Activated CD8-positive, alpha-beta memory T cell treated with anti-CD3 and anti-CD28 coated beads for 36 hours (primary cell): Measurements from ENCODE around the gene TIMM22. TPM values are rescaled to one million over a fixed set of nuclear protein-coding genes. Genes with fewer than 3 reads are reported as not detected.

Source experiments
- CTCF ChIA-PET: fragments of 350-600 bp; sonication (Branson Sonifier 250); formaldehyde crosslinking; loops from one replicate; lab custom pipeline; 2021; ENCODE audit warnings: antibody characterized with exemption; lab: Charles Lee
- POLR2A ChIA-PET: fragments of 350-600 bp; sonication (Branson Sonifier 250); formaldehyde crosslinking; loops from one replicate; lab custom pipeline; 2021; ENCODE audit warnings: antibody characterized with exemption; lab: Charles Lee
- total RNA-seq, 2 experiments: library from RNA; stranded (reverse); gene quantifications; one replicate each; pipeline ENCODE4 v1.2.3, GENCODE V29; 2021

TIMM22 gene
- total RNA-seq, 2 experiments from 2014 or later = 18.9 to 19.1 TPM

DNA sequence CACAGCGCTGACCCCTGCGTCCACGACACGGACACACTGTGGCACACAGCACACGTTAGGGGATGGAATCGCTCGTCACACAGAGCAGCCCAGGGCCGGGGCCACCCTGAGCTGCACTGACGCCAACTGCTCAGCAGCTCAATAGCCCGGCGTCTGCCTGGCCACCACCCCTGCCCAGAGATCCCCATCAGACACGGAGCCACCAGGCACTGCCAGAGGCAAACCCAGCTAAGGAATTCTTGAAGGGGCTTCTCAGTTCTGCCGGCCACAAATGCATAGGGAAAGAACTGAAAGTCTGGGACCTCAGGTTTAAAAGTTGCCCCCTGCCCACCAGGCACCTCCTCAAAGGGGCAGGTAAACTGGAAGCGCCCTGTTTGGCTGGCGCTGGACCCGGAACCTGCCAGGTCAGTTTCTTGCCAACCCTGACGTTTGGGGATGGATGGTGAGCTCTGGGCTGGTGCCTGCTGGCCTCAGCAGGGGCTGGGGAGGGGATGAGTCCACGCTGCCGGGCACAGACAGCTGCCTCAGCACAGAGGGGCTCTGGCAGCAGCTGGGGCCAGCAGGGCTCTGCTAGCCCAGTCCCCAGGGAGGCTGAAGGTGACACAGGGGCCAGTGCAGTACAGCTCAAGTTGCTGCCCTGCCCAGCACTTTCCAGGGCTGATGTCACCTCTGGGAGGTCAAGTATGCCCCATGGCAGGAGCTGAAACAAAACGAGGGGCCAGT lies 33.2 kb downstream of the TIMM22 start:
- ChIA-PET POLR2A (no interaction called here), CTCF (no interaction called here)

- POLR2A ChIA-PET = no interaction called here
- CTCF ChIA-PET = no interaction called here
Observed at GRCh38 chr17:1030684-1031532, 34.0 kb downstream of the TIMM22 start.

DNA sequence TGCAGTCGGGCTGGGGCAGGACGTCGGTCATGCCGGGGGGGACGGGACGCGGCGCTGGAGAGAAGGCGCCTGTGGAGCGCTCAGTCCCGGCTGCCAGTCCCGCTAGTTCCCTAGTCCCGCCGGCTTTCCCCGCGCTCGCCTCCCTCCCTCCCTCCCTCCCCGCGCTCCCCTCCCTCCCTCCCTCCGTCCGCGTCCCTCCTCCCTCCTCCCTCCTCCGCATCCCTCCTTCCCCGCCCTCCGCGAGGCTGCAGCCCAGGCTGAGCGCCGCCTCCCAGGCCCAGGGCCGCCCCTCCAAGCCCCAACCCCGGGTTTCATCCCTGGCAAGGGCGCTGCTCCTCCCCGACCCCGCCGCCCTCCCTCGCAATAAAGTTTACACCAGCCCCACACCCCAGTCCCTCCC lies 34.8 kb downstream of the TIMM22 start:
- CTCF ChIA-PET = no interaction called here
- POLR2A ChIA-PET = no interaction called here

GRCh38 chr17:1032391-1032790 lies 35.5 kb downstream of the TIMM22 start:
- ChIA-PET POLR2A (no interaction called here), CTCF (no interaction called here)

GRCh38 chr17:1033503-1033902 lies 36.6 kb downstream of the TIMM22 start:
- POLR2A ChIA-PET = no interaction called here
- CTCF ChIA-PET = no interaction called here

DNA sequence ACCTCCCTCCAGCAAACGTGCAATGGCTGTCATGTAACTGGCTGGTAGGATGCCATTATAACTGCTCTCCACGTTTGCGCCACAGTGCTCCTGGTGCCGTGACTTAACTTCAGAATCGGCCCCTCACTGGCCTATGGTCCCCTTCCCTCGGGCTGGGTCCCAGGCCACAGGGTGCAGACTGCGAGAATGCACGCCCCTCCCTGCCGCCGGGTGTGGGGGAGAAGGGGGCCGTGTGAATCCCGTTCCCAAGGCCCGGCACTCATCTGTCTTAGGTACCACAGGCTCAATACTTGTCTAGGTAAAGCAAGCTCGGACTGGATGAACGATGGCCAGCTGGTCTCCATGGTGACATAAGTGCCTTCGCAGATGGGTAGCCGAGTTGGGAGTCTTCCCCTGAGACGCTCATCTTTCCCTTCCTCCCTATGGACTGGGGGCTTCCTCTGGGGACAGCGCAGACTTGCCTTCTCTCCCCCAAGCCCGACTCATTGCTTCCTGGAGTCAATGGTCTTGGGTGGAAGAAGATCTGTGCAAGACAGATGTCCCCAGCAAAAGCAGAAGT lies 37.8 kb downstream of the TIMM22 start:
- ChIA-PET CTCF (no interaction called here), POLR2A (no interaction called here)

GRCh38 chr17:1035546-1036170 lies 38.7 kb downstream of the TIMM22 start:
- POLR2A ChIA-PET = no interaction called here
- CTCF ChIA-PET = no interaction called here

DNA sequence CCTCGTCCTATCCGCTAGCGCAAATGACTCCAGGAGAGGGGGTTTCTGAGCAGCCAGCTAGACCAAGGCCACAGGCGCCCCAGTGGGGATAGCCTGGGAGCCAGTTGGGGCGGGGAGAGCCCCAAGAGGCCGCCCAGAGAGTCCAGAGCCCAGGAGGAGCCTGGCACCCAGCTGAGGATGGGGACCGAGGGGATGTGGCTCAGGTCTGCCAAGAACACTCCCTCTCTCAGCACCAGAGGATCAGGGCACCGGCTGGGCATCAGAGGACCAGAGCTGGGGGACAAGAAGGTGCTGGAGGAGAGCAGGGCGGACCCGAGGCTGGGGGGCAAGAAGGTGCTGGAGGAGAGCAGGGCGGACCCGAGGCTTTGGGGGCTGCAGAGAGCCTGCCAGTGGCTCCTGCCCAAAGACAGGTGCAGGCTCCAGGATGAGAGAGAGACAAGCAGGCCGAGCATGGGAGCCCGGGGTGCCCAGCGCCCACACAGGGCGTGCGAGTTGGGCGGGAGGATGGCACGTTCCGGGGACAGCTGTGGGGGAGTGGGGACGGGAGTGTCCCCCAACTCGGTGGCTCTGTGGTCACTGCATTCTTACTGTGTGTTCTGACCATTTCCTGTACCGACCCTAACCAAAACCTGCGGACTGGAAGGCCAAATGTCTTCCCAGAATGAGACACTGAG lies 39.4 kb downstream of the TIMM22 start:
- POLR2A ChIA-PET = no interaction called here
- CTCF ChIA-PET = no interaction called here

DNA sequence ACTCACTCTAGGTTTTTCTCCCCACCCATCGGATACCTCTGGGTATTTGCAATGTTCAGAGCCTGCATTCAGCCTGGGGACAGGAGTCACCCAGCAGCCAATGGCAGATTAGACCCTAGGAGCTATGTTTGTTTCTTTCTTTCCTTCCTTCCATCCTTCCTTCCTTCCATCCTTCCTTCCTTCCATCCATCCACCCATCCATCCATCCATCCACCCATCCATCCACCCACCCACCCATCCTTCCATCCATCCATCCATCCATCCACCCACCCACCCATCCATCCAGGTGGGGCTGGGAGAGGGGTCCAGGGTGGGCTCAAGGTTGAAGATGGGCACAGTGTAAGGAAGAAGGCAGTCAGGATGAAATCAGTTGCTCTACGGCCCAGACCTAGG lies 39.9 kb downstream of the TIMM22 start:
- ChIA-PET POLR2A (no interaction called here), CTCF (no interaction called here)

- CTCF ChIA-PET = no interaction called here
- POLR2A ChIA-PET = no interaction called here
Observed at GRCh38 chr17:1037238-1037879, 40.4 kb downstream of the TIMM22 start.

DNA sequence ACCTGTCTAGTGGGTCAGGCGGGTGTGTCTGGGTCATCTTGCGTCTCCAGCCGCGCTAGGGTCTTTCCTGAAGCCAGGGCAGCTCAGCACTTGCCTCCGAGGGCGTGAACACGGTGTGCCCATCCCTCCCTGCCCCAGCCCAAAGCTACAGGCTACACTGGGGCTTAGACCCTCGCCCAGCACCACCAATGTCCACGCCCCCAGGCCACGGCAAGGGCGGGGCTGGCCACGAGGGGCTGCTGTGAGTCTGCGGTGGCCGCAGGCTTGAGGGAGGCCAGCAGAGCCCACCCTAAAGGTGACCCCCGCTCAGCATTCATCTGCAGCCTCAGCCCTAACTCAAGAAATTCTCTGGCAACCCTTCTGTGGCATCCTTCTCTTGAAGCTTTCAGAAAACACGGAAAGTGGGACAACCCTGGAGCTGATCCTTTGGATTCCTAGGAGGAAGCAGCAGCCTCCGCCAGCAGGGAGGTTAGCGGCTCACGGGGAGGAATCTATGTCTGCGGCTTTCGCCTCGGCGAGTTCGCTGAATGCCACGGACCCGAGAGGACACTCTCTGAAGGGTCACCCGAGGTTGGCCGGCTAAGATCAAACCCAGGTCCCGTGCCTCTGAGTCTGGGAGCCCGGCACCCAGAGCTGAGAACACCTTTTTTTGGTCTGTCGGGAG lies 41.7 kb downstream of the TIMM22 start:
- CTCF ChIA-PET = interaction anchor here (1.2 kb wide), 1 partner anchor 20 kb away, joined by 6 read pairs; no protein-coding TSS in a partner anchor
- POLR2A ChIA-PET = no interaction called here

GRCh38 chr17:1039123-1039507 lies 42.2 kb downstream of the TIMM22 start:
- ChIA-PET POLR2A (no interaction called here), CTCF (interaction anchor here (1.2 kb wide), 1 partner anchor 19 kb away, joined by 6 read pairs; no protein-coding TSS in a partner anchor)

- ChIA-PET CTCF (interaction anchor here (1.2 kb wide), 1 partner anchor 19 kb away, joined by 6 read pairs; no protein-coding TSS in a partner anchor), POLR2A (no interaction called here)
Observed at GRCh38 chr17:1039511-1040215, 42.7 kb downstream of the TIMM22 start.

- POLR2A ChIA-PET = no interaction called here
- CTCF ChIA-PET = interaction anchor here (0.5 kb wide), 1 partner anchor 1510 kb away, joined by 3 read pairs; no protein-coding TSS in a partner anchor
Observed at GRCh38 chr17:1040216-1040600, 43.3 kb downstream of the TIMM22 start.

GRCh38 chr17:1041746-1042145 lies 44.8 kb downstream of the TIMM22 start:
- POLR2A ChIA-PET = no interaction called here
- CTCF ChIA-PET = no interaction called here

DNA sequence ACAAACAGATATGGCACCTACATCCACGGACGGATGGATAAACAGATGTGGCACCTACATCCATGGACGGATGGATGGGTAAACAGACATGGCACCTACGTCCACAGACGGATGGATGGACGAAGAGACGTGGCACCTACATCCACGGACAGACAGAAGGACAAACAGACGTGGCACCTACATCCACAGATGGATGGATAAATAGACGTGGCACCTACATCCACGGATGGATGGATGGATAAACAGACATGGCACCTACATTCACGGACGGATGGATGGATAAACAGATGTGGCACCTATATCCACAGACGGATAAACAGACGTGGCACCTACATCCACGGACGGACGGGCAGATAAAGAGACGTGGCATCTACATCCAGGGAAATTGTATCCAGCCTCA lies 45.6 kb downstream of the TIMM22 start:
- ChIA-PET CTCF (interaction anchor here (1.3 kb wide), 1 partner anchor 13 kb away, joined by 4 read pairs; no protein-coding TSS in a partner anchor), POLR2A (no interaction called here)

- ChIA-PET CTCF (interaction anchor here (0.9 to 1.3 kb wide), 2 partner anchors 12 kb away, joined by 3 to 4 read pairs; no protein-coding TSS in a partner anchor), POLR2A (no interaction called here)
Observed at GRCh38 chr17:1043601-1044251, 46.8 kb downstream of the TIMM22 start.
